HG03571 (cell line): Measurements from ENCODE around the gene ARIH2.

Source experiments
- ATAC-seq: cut with Tn5 transposase; IDR thresholded peaks from one replicate; pipeline ENCODE4 v1.9.1; 2021; ENCODE audit not compliant: unreplicated experiment

ARIH2 gene

DNA sequence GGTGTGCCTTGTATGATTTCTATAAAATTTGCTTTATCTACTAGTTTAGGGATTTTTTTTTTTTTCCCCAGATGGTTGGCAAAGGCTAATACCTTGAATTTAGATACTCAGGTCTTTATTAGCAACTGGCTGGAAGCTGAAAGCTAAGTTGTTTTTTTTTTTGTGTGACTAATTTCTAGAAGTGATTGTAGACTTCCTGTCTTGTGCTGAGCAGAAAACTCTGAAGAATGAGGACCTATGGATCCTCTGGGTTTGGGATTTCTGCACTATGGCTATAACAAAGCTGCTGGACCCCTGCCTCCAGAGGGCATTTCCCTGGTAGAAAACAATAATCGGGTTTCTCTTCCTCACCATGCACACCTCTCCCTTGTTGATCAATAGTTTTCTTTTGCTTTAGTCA, 10.0 kb downstream of the ARIH2 start:
- no peak for ATAC-seq

- no peak for ATAC-seq
Measured at GRCh38 chr3:48929358-48930035, 10.9 kb downstream of the ARIH2 start.

- ATAC-seq: no peak
Measured at GRCh38 chr3:48930590-48930989, 11.9 kb downstream of the ARIH2 start.

DNA sequence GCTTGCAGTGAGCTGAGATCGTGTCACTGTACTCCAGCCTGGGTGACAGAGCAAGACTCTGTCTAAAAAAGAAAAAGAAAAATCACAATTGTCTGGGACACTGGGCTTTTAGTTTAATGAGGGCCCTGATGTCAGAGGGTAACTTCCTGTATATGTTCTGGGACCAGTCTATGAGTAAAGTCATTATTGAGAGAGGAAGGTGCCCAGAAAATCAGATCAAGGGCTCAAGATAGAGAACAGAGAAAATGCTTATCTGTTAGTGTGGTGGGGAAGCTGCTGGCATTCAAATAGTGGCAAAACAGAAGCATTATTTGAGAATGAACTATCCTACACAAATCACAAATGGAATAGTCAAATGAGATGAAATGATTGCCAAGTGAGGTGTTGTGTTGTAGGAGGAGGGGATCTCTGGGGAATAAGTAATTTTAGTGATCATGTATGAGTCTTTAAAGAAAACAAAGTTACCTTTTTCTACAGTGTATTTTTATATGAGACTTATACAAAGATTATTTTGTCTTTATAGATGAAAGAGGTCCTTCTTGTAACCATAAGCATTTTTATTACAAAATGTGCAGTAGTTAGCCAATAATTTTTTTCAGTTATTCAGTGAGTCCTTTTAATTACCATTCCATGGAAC, 13.4 kb downstream of the ARIH2 start:
- ATAC-seq: no peak

- ATAC-seq: no peak
Measured at GRCh38 chr3:48934333-48934991, 15.8 kb downstream of the ARIH2 start.

- ATAC-seq: no peak
Measured at GRCh38 chr3:48935530-48935929, 16.9 kb downstream of the ARIH2 start.

DNA sequence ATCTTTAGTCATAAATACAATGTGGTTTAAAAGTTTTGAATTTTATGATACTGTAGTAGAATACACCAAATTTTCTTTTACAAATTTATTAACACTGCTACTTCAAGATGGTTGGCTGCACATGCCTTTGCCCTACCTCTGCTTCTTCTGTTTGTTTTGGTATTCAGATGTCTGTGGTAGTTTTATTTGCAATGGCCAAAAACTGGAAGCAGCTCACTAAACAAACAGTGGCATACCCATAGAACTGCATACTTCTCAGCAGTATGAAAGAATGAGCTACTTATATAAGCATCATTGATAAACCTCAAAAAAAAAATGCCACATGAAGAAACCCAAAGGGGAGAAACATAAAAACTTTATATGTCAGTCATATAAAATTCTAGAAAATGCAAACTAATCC, 19.5 kb downstream of the ARIH2 start:
- no peak for ATAC-seq

GRCh38 chr3:48938689-48939088, 20.0 kb downstream of the ARIH2 start:
- no peak for ATAC-seq

DNA sequence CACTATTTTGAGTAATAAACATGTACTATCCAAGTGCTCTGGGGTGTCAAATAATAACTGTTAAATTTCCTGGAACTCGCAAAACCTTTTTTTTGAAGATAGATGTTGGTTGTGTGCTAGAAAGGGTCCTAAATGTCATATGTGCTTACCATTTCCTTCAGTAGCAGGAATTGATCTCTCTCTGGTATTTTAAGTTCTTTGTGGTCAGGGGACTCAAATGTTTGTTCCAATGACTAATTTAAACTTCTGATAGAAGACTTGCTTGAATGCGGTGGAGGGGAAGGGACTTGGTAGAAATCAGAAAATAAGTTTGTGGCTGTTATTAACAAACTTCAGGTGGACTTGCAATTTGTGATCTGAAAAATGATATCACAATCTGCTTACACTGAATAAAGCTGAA, 26.8 kb downstream of the ARIH2 start:
- ATAC-seq: no peak

- ATAC-seq: no peak
Measured at GRCh38 chr3:48945891-48946549, 27.4 kb downstream of the ARIH2 start.

- ATAC-seq: no peak
Measured at GRCh38 chr3:48949376-48949717, 30.7 kb downstream of the ARIH2 start.

DNA sequence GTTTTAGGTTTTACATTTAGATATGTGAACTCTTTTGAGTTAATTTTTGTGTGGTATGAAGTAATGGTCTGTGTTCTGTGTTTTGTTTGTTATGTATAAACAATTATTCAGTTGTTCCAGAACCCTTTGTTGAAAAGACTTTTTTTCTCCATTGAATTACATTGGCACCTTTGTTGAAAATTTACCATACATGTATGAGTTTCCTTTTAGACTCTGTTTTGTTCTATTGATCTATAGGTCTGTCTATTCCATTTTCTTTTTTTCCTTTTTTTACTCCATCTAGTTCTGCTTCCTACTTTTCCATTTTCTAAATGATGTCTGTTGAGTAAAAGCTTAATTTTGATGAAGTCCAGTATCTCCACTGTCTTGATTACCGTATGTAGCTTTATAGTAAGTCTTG, 31.4 kb downstream of the ARIH2 start:
- no peak for ATAC-seq

DNA sequence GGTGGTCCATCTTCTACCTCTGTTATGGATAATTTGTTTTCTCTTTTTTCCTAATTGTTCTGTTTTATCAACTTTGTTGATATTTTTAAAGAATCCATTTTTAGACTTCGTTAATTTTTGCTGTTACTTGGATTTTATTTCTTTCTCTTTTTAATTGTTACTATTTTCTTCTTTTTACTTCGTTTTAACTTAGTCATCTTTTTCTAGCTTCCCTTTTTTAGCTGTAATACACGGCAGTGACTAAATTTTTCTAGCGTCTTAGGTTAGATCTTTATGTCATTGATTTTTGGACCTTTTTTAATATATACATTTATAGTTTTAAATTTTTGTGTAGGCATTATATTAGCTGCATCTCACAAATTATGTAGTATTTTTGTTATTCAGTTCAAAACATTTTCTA, 33.1 kb downstream of the ARIH2 start:
- ATAC-seq: no peak

GRCh38 chr3:48952510-48953118, 34.0 kb downstream of the ARIH2 start:
- no peak for ATAC-seq

- ATAC-seq: no peak
Measured at GRCh38 chr3:48957006-48957705, 38.5 kb downstream of the ARIH2 start.

DNA sequence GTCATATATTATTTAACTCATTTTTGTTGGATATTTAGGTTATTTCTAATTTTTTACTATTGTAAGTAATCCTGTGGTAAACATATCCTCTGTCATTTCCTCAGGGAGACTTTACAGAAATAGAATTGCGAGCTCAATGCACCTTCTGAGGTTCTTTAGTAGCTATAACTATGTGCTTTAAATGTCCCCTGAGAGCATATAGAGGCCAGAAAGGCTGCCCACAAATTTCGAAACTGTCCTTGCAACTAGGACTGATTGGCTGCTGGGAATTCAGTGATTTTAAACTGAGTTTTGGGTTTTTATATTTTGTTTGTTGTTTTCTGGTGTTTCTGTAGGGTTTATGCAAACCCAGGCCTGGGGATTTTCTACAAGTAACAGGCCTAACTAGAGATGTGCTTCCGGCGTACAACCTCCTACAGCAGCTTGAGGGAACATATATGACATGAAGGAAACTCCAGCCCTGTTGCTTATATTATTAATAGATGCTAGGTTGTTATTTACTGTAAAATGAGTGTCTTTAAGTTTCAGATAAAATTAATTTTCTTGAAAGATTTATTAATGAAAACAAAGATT, 42.3 kb downstream of the ARIH2 start:
- no peak for ATAC-seq

- ATAC-seq: no peak
Measured at GRCh38 chr3:48962340-48962739, 43.7 kb downstream of the ARIH2 start.

- no peak for ATAC-seq
Measured at GRCh38 chr3:48962939-48963338, 44.3 kb downstream of the ARIH2 start.

DNA sequence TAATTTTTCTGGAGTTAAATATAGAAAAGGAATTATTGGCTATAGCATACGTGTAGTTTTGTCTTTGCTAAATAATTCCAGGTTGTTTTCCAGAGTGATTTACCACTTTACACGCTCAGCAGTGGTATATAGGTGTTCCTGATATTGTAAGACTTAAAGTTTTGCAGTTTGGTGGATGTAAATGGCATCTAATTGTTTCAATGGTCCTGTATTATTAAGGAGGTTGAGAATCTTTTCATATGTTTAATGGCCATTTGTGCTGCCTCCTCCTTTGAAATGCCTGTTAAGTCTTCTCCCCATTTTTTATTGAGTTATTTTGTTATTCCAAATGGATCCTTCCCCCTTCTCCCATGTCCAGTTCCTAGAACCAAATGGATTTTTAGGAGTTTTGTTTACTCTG, 44.9 kb downstream of the ARIH2 start:
- no peak for ATAC-seq

DNA sequence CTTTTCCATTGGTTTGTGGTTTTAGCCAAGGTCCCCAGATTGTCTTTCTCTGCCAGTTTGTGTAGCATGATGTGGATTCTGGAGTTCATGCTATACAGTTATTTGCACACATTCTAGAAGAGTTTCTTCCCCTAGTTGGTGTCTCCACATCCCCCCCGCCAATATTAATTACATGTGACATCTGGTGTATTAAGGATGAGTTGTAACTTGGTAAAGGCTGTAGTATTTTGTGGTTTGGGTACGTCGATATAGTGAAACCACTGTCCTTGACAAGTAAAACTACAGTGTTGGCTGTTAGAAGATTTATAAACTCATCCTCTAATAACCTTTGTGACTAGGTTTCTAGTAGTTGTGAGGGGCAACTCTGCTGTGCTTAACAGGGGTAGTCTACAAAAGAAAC, 47.7 kb downstream of the ARIH2 start:
- ATAC-seq: no peak
